BLaER1 treated with 17β-estradiol and CSF1 and Interleukin-3, amounts not matched to agents 10 nM and 100 nM (cell line): ENCODE measurements around the gene UBAP1L.
A peak's percentile ranks its signal among the peaks of the same experiment; 100 is the strongest.
"Not testable (repeated sequence)": the region's sequence is repeated elsewhere in the genome, so short reads cannot be mapped to it uniquely, and the experiment has no call there.

Source experiments
- H3K27ac ChIP-seq, 11 experiments: shearing (Covaris generic); formaldehyde crosslinking; 2 replicates each; pipeline ENCODE4 v1.8.1; 2022
- H3K27me3 ChIP-seq, 11 experiments: shearing (Covaris generic); formaldehyde crosslinking; 2 replicates each; pipeline ENCODE4 v1.8.1; 2022
- H3K36me3 ChIP-seq, 11 experiments: shearing (Covaris generic); formaldehyde crosslinking; 2 replicates each; pipeline ENCODE4 v1.8.1; 2022
- H3K4me1 ChIP-seq, 10 experiments: shearing (Covaris generic); formaldehyde crosslinking; 2 replicates each; pipeline ENCODE4 v1.8.1; 2022
- H3K4me2 ChIP-seq, 11 experiments: shearing (Covaris generic); formaldehyde crosslinking; 2 replicates each; pipeline ENCODE4 v1.8.1; 2022
- H3K4me3 ChIP-seq, 10 experiments: shearing (Covaris generic); formaldehyde crosslinking; 2 replicates each; pipeline ENCODE4 v1.8.1; 2022
- H3K9ac ChIP-seq, 11 experiments: shearing (Covaris generic); formaldehyde crosslinking; 2 replicates each; pipeline ENCODE4 v1.8.1; 2022
- H3K9me3 ChIP-seq, 11 experiments: shearing (Covaris generic); formaldehyde crosslinking; replicated peaks in 1 of 11; 2 replicates each; pipeline ENCODE4 v1.8.1; 2022
- H4K20me1 ChIP-seq, 11 experiments: shearing (Covaris generic); formaldehyde crosslinking; 2 replicates each; pipeline ENCODE4 v1.8.1; 2022
- Cebpa-rat ChIP-seq, 11 experiments: shearing (Covaris generic); IDR thresholded peaks; 2 replicates each; pipeline ENCODE4 v1.8.1; 2022

The UBAP1L gene

DNA sequence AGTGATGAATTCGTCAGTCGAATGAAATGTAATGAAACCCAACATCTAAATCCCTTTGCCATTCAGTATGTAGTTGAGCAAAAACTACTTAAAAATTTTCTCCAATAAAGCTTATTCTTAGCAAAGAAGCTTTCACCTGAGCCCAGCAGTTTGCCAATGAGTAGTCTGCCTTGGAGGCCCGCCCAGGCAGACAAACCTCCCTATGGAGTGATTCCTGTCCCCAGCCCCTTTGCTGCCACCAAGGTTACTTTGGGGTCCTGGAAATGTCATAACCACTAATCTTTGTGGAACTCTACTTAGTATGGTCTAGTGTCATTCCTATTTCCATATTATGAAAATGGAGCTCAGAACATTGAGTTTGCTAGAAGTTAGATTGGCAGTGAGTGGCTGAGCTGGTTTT is 12.1 kb downstream of the UBAP1L start:
- no peak for TF ChIP-seq Cebpa-rat (IDR thresholded peaks at IDR 0.05)
- no peak overlapping the region for H3K9ac ChIP-seq
- H3K4me3 ChIP-seq: no peak overlapping the region
- peaks cover 0 to 18% (median 0%) of the 10 kb centered on the region in 11 experiments; a peak in 3 of 22 replicates for H4K20me1 ChIP-seq
- H3K4me1 ChIP-seq: peaks cover 0 to 18% (median 8%) of the 10 kb centered on the region in 10 experiments; a peak in 12 of 20 replicates
- H3K36me3 ChIP-seq: peaks cover 51 to 94% (median 65%) of the 10 kb centered on the region in 11 experiments
- no peaks in the 10 kb centered on the region for H3K9me3 ChIP-seq
- no peak overlapping the region for H3K4me2 ChIP-seq
- no peaks in the 10 kb centered on the region; a peak in 1 of 22 replicates for H3K27me3 ChIP-seq
- H3K27ac ChIP-seq: no peak overlapping the region

DNA sequence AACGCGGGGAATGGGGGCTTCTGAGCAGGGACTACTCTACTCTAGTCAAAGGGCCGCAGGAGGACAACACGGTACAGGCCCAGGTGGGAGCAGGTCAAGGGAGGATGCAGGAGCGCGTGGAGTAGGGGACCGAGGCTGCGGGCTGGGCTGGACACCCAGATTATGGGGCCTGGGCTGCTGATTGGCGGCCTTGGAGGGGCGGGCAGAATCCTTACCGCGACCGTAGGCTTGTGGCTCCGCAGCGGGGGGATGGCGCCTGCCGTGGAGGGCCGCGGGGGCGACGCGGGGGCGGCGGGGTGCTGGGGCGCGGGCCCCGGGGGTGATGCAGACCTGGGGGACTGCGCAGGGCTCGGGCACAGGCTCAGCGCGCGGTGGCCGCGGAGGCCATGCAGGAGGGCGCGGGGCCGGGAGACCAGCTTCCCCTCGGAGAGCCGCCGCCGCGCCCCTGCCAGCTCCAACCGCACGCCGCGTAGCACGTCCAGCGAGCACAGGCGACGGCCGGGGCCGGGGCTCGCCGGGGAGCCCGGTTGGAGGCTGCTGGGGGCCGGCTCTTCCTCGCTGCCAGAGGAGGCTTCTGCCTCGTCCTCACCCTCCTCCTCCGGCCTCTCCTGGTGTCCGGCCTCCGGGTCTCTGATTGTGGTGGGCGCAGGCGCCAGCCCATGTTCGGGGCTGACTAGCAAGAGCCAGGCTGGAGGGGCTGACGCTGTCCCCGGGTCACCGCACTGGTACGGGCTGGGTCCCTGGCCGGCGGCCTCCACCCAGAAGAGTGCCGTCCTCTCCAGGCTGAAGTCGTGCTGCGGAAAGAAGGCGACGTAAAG is 12.9 kb downstream of the UBAP1L start:
- Histone ChIP-seq H4K20me1 (peaks cover 0 to 23% (median 0%) of the 10 kb centered on the region in 11 experiments; a peak in 4 of 22 replicates), H3K4me2 (peak overlapping the region in 5 of 11 experiments; percentile 29 to 66 (median 61); a peak in 10 of 22 replicates), H3K9me3 (no peaks in the 10 kb centered on the region), H3K9ac (peak overlapping the region in 2 of 11 experiments; percentile 23 to 36; a peak in 2 of 22 replicates), H3K4me1 (peaks cover 0 to 18% (median 8%) of the 10 kb centered on the region in 10 experiments; a peak in 12 of 20 replicates), H3K4me3 (no peak overlapping the region), H3K27me3 (no peaks in the 10 kb centered on the region; a peak in 1 of 22 replicates), H3K36me3 (peaks cover 57 to 94% (median 67%) of the 10 kb centered on the region in 11 experiments), H3K27ac (peak overlapping the region in 2 of 11 experiments; percentile 11 to 24; a peak in 1 of 22 replicates)
- TF ChIP-seq Cebpa-rat (IDR thresholded peaks at IDR 0.05): no peak

DNA sequence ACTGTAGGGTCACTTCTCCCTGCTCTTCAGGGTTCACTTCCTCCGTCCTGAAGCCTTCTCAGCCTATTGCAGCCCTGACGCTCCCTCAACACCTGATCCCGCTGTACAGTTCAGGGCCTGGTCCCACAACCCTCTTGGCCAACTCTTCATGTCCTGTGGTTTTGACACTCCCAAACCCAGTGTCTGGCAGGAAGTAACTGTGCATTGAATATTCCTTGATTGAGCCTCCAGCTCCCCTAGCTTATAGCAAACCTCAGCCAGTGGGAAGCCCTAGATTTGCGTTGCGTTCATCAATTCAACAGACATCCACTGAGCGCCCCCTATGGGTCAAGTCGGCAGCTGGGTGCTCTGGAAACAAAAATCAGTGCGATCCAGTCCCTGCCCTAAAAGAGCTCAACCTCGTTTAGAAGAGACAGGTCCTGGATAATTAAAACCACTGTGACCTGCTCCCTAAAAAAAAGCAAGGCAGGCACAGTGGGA is 13.5 kb downstream of the UBAP1L start:
- peaks cover 58 to 94% (median 70%) of the 10 kb centered on the region in 11 experiments for H3K36me3 ChIP-seq
- peaks cover 0 to 18% (median 8%) of the 10 kb centered on the region in 10 experiments; a peak in 12 of 20 replicates for H3K4me1 ChIP-seq

GRCh38 chr15:65100442-65100841 is 14.6 kb downstream of the UBAP1L start:
- Histone ChIP-seq H3K36me3 (peaks cover 50 to 88% (median 63%) of the 10 kb centered on the region in 11 experiments), H3K27ac (0 out of 22 replicates have a peak overlapping the region, but pooled peaks of 1 of the 11 experiments have one; percentile 9), H3K9ac (no peak overlapping the region), H3K4me2 (0 out of 22 replicates have a peak overlapping the region, but pooled peaks of 1 of the 11 experiments have one; percentile 48), H3K9me3 (no peaks in the 10 kb centered on the region), H3K27me3 (no peaks in the 10 kb centered on the region; a peak in 1 of 22 replicates), H3K4me1 (peaks cover 0 to 18% (median 8%) of the 10 kb centered on the region in 10 experiments; a peak in 12 of 20 replicates), H3K4me3 (no peak overlapping the region), H4K20me1 (peaks cover 0 to 40% (median 0%) of the 10 kb centered on the region in 11 experiments; a peak in 4 of 22 replicates)
- no peak for TF ChIP-seq Cebpa-rat (IDR thresholded peaks at IDR 0.05)

More for the DNA sequence above, 13.5 kb downstream of the UBAP1L start:
- peak overlapping the region in 2 of 11 experiments; percentile 23 to 36; a peak in 2 of 22 replicates for H3K9ac ChIP-seq
- H3K27ac ChIP-seq: peak overlapping the region in 2 of 11 experiments; percentile 11 to 24; a peak in 1 of 22 replicates
- no peaks in the 10 kb centered on the region; a peak in 1 of 22 replicates for H3K27me3 ChIP-seq
- no peak for TF ChIP-seq Cebpa-rat (IDR thresholded peaks at IDR 0.05)
- peaks cover 0 to 30% (median 0%) of the 10 kb centered on the region in 11 experiments; a peak in 4 of 22 replicates for H4K20me1 ChIP-seq
- no peaks in the 10 kb centered on the region for H3K9me3 ChIP-seq
- H3K4me2 ChIP-seq: peak overlapping the region in 5 of 11 experiments; percentile 29 to 66 (median 61); a peak in 10 of 22 replicates
- H3K4me3 ChIP-seq: no peak overlapping the region

DNA sequence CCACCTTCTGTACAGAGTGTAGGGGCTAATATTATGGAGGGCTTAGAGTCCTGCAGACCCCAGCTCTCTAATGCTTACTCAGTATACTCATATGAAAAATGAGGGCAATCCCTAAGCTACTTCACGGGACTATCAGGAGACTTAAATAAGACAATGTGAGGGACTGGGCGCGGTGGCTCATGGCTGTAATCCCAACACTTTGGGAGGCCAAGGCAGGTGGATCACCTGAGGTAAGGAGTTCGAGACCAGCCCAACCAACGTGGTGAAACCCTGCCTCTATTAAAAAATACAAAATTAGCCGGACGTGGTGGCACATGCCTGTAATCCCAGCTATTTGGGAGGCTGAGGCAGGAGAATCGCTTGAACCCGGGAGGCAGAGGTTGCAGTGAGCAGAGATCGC is 15.2 kb downstream of the UBAP1L start:
- not testable (repeated sequence) for H3K27me3 ChIP-seq, H3K9ac ChIP-seq, H3K27ac ChIP-seq, H3K4me3 ChIP-seq, H3K4me2 ChIP-seq, H3K9me3 ChIP-seq
- peaks cover 44 to 82% (median 56%) of the 10 kb centered on the region in 11 experiments for H3K36me3 ChIP-seq
- H4K20me1 ChIP-seq: peaks cover 0 to 43% (median 0%) of the 10 kb centered on the region in 11 experiments; a peak in 4 of 22 replicates
- H3K4me1 ChIP-seq: peaks cover 0 to 18% (median 8%) of the 10 kb centered on the region in 10 experiments; a peak in 12 of 20 replicates

DNA sequence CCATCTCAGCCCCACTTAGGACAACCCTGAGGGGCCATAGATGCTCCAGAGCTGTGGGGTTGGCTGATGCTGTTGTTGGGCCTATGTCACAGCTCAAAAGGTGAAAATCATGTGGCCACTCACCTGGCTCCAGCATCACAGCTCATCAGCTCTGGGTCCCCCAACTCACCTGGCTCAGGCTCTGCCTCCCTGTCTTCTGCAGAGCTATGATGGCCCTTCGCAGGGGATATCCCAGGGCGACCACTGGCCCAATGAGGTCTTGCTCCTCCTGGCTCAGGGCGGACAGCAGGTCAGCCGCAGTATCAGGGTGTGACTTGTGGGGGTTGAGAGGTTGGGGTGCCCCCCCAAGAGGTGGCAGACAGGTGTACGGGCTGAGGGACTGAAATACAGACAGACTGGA is 15.7 kb downstream of the UBAP1L start:
- H3K4me2 ChIP-seq: no peak overlapping the region
- H3K27ac ChIP-seq: no peak overlapping the region
- peaks cover 41 to 77% (median 52%) of the 10 kb centered on the region in 11 experiments for H3K36me3 ChIP-seq
- H3K9me3 ChIP-seq: no peaks in the 10 kb centered on the region
- no peak overlapping the region for H3K4me3 ChIP-seq
- H3K4me1 ChIP-seq: peaks cover 0 to 18% (median 8%) of the 10 kb centered on the region in 10 experiments; a peak in 12 of 20 replicates
- no peak for TF ChIP-seq Cebpa-rat (IDR thresholded peaks at IDR 0.05)
- no peaks in the 10 kb centered on the region; a peak in 1 of 22 replicates for H3K27me3 ChIP-seq
- H4K20me1 ChIP-seq: peaks cover 0 to 48% (median 0%) of the 10 kb centered on the region in 11 experiments; a peak in 4 of 22 replicates
- H3K9ac ChIP-seq: no peak overlapping the region

DNA sequence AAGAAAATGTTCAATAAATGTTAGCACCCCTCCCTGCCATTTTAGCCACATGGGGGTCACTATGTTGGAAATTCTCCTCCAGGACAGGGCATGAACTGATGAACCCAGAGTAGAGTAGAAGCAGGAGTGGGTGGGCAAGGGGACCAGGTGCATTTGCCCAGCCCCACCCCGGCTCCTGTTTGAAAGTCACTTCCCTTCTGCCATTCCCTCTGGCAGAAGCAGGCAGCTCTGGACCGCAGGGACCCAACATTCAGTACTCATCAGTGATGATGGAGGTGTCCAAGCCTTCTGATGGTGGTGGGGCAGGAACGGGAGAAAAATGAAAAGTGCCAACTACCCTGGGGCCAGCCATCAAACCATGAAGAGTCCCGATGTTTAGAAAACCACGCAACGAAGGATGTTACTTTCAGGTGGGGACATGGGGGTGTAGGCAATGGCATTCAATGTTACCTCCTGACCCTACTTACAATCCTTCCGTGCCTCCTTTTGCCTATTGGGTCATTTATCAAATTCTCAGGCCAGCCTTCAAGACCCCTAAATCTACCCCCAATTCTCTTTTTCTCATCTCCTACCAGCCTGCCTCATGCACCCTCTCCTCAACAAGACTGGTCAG is 17.2 kb downstream of the UBAP1L start:
- Histone ChIP-seq H3K4me1 (peaks cover 0 to 18% (median 8%) of the 10 kb centered on the region in 10 experiments; a peak in 12 of 20 replicates), H4K20me1 (peaks cover 0 to 48% (median 0%) of the 10 kb centered on the region in 11 experiments; a peak in 4 of 22 replicates), H3K4me2 (no peak overlapping the region), H3K4me3 (no peak overlapping the region), H3K27me3 (no peaks in the 10 kb centered on the region; a peak in 1 of 22 replicates), H3K27ac (no peak overlapping the region), H3K9ac (no peak overlapping the region), H3K9me3 (no peaks in the 10 kb centered on the region), H3K36me3 (peaks cover 37 to 72% (median 49%) of the 10 kb centered on the region in 11 experiments)
- no peak for TF ChIP-seq Cebpa-rat (IDR thresholded peaks at IDR 0.05)

DNA sequence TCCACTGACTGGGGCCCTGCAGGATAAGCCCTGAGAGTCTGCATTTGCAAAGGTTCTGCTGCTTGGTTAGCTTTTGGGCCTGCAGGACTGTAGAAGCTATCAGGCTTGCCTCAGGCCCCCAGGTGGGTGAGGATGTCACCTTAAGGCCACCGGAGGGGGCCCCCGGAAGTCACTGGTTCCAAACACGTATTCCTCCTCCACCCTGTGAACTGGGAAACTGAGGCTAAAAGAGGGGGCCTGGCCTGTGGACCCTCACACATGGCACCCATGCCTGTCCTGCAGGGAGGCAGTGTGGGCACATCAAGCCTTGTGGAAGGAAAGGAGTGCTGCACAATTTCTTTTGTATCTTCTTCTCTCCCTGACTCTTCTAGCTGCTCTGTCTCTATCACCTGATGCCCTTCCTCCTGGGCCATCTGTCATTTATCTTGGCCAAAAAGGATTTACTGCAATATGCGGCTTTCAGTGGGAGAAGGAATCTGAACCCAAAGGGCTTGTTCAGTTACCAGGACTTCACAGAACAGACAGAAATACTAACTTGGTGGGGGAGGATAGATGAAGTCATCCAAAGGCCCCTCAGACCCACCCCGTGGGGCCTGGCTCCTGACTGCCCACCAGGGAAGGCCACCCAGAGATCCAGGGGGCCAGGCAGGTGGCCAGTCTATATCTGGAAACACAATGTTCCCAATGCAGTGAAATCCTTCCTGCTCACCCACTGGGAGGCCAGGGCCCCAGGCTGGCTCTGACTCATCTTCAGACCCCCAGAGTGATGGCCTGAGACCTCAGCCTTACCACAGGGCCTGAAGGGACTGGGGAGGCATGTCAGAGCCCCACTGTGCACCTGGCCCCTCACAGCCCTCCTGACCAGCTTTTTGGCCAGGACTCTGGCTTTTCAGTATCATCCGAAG is 18.3 kb downstream of the UBAP1L start:
- H3K27ac ChIP-seq: no peak overlapping the region
- H3K27me3 ChIP-seq: no peaks in the 10 kb centered on the region; a peak in 1 of 22 replicates
- H3K4me2 ChIP-seq: no peak overlapping the region
- no peak overlapping the region for H3K4me3 ChIP-seq
- H3K9me3 ChIP-seq: no peaks in the 10 kb centered on the region
- H3K36me3 ChIP-seq: peaks cover 32 to 68% (median 44%) of the 10 kb centered on the region in 11 experiments
- H3K9ac ChIP-seq: no peak overlapping the region
- peaks cover 0 to 13% (median 7%) of the 10 kb centered on the region in 10 experiments; a peak in 12 of 20 replicates for H3K4me1 ChIP-seq
- no peak for TF ChIP-seq Cebpa-rat (IDR thresholded peaks at IDR 0.05)
- H4K20me1 ChIP-seq: peaks cover 0 to 47% (median 0%) of the 10 kb centered on the region in 11 experiments; a peak in 4 of 22 replicates
